ENCODE measurements around the gene RNF217.

DNA sequence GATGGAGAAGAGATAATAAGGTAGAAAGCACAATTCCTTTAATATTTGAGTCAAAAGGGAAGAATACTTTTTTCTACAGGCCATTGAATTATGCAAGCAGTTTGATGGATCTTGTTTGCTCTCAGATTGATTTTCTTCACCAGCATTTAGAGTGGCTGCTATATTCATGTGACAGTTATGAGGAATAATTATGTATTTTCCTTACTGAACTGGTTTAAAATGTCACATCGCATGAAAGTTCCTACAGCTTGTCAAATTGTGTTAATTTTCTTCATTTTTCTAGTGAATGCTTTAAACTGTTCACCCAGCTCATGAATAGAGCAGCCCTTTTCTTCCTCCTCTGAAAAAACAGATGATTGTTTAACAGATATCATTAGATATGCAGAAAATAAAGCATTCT, 153.9 kb downstream of the RNF217 start:
- TF ChIP-seq, protein P1, sequence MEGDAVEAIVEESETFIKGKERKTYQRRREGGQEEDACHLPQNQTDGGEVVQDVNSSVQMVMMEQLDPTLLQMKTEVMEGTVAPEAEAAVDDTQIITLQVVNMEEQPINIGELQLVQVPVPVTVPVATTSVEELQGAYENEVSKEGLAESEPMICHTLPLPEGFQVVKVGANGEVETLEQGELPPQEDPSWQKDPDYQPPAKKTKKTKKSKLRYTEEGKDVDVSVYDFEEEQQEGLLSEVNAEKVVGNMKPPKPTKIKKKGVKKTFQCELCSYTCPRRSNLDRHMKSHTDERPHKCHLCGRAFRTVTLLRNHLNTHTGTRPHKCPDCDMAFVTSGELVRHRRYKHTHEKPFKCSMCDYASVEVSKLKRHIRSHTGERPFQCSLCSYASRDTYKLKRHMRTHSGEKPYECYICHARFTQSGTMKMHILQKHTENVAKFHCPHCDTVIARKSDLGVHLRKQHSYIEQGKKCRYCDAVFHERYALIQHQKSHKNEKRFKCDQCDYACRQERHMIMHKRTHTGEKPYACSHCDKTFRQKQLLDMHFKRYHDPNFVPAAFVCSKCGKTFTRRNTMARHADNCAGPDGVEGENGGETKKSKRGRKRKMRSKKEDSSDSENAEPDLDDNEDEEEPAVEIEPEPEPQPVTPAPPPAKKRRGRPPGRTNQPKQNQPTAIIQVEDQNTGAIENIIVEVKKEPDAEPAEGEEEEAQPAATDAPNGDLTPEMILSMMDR (conservative IDR thresholded peaks at IDR 0.05), result no peak
- no peak for TF ChIP-seq EZH2 (IDR thresholded peaks at IDR 0.05; ENCODE audit: low read depth)

All from PC-9 (cell line).